Brain microvascular endothelial cell (primary cell): ENCODE results near the gene COL25A1.
A peak's percentile ranks its signal among the peaks of the same experiment; 100 is the strongest.

ENCODE experiments used
- DNase-seq: peaks from one replicate; pipeline ENCODE4 v3.0.0-alpha.2; 2020
- H3K27ac ChIP-seq: fragments of 250-450 bp; sonication (Bioruptor Pico); 2 replicates; pipeline ENCODE4 v1.5.1; 2020; ENCODE audit warnings: mild to moderate bottlenecking, moderate library complexity
- H3K27me3 ChIP-seq: fragments of 250-450 bp; sonication (Bioruptor Pico); replicated peaks from 2 replicates; pipeline ENCODE4 v1.5.1; 2020; ENCODE audit warnings: mild to moderate bottlenecking
- H3K36me3 ChIP-seq: fragments of 250-450 bp; sonication (Bioruptor Pico); replicated peaks from 2 replicates; pipeline ENCODE4 v1.5.1; 2020; ENCODE audit warnings: mild to moderate bottlenecking
- H3K4me3 ChIP-seq: 2 replicates; pipeline ENCODE4 v1.5.1; 2011; ENCODE audit warnings: low read depth, mild to moderate bottlenecking, control low read depth, low read length, moderate library complexity
- in situ Hi-C: cut with HindIII; loops from 2 replicates; pipeline ENCODE4 v1.10.0; 2017; ENCODE audit warnings: low sequenced_read_pairs, low pct_ligation_motif_present
- TF ChIP-seq, protein P1 (sequence below): IDR thresholded peaks from 2 replicates; pipeline ENCODE4 v1.5.1; 2011; ENCODE audit warnings: low read depth, mild to moderate bottlenecking, moderate library complexity, low read length, control low read depth, inconsistent platforms; ENCODE audit errors: missing control alignments

The COL25A1 gene

DNA sequence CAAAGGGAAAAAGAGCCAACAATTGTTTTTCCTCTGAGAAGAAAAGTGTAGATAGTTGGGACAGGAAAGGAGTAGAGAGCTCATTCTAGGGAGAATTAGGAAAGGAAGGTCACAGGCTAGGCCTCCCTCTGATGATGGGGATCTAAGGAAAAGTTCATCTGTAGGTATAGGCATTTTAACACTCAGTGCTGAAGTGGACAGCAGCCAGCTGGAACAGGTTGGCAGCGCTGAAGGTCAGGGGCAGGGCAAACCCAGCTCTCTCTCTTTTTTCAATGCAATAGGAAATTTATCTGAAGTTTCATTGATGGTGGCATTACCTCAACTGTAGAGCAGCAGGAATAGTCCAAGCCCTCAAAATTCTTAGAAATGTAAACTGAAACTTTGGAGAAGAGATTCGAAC, 441.1 kb downstream of the COL25A1 start:
- no peak for DNase-seq
- Histone ChIP-seq H3K4me3 (no peak overlapping the region), H3K36me3 (no peaks in the 10 kb centered on the region), H3K27ac (no peak overlapping the region), H3K27me3 (no peaks in the 10 kb centered on the region)
- TF ChIP-seq, protein P1, sequence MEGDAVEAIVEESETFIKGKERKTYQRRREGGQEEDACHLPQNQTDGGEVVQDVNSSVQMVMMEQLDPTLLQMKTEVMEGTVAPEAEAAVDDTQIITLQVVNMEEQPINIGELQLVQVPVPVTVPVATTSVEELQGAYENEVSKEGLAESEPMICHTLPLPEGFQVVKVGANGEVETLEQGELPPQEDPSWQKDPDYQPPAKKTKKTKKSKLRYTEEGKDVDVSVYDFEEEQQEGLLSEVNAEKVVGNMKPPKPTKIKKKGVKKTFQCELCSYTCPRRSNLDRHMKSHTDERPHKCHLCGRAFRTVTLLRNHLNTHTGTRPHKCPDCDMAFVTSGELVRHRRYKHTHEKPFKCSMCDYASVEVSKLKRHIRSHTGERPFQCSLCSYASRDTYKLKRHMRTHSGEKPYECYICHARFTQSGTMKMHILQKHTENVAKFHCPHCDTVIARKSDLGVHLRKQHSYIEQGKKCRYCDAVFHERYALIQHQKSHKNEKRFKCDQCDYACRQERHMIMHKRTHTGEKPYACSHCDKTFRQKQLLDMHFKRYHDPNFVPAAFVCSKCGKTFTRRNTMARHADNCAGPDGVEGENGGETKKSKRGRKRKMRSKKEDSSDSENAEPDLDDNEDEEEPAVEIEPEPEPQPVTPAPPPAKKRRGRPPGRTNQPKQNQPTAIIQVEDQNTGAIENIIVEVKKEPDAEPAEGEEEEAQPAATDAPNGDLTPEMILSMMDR = no peak
- in situ Hi-C loops = no loop called here

DNA sequence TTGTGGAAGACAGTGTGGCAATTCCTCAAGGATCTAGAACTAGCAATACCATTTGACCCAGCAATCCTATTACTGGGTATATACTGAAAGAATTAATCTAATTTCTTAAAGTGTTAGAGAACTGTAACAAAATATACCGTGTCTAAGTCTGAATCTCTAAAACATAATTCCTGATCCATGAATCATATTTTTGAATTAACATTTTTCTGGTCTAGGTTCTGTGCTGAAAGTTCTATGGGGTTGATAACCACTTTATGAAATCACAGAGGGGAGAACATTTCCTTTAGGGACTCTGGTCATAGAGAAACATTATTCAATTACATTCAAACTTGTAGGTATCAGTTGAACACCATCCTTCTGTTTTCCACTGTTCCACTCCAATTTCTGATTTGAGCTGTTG, 447.7 kb downstream of the COL25A1 start:
- no peaks in the 10 kb centered on the region for H3K36me3 ChIP-seq
- H3K27me3 ChIP-seq = no peaks in the 10 kb centered on the region
- no peak for DNase-seq
- in situ Hi-C loops = no loop called here
- TF ChIP-seq, protein P1 = no peak
- no peak overlapping the region for H3K27ac ChIP-seq
- no peak overlapping the region for H3K4me3 ChIP-seq

DNA sequence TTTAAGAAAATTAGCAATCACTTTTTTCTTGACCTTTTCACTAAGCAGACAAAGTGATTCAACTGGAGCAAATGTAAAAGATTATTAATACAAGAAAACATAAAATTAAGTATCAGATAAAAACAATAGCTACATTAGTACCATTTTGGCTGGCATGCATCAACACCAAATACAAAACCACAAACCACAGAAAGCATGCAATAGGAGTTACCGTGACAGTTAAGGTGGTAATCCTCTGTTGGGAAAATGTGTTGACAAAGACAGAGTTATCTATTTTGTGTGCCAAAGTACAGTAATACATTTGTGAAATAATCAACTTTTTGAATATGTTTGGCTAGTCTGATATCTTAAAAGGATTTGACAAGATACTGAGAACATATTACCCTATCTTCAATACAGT, 449.8 kb downstream of the COL25A1 start:
- TF ChIP-seq, protein P1 = no peak
- H3K4me3 ChIP-seq = no peak overlapping the region

DNA sequence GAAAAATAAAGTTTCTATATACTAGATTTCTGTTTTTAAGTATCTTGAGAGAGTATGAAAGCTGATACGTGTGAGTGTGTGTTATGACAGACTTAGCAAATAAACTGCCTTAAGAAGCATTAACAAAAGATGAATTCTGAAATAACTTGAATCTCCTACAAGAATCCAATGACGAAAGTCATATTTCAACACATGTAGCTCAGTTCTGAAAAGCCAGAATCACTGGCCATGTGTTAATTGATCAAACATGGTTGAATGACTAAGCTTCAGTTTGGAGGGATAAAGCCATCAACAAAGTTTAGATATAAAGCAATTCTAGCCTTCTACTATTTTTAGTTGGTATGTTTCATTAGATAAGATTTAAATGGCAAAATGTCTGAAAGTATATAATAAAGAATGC, 451.1 kb downstream of the COL25A1 start:
- DNase-seq = no peak
- TF ChIP-seq, protein P1 = no peak
- no peaks in the 10 kb centered on the region for H3K27me3 ChIP-seq
- no peaks in the 10 kb centered on the region for H3K36me3 ChIP-seq
- in situ Hi-C loops = no loop called here
- no peak overlapping the region for H3K27ac ChIP-seq
- no peak overlapping the region for H3K4me3 ChIP-seq

More for the DNA sequence above, 449.8 kb downstream of the COL25A1 start:
- Histone ChIP-seq H3K27ac (no peak overlapping the region), H3K27me3 (no peaks in the 10 kb centered on the region), H3K36me3 (no peaks in the 10 kb centered on the region)
- DNase-seq = no peak
- in situ Hi-C loops = no loop called here

DNA sequence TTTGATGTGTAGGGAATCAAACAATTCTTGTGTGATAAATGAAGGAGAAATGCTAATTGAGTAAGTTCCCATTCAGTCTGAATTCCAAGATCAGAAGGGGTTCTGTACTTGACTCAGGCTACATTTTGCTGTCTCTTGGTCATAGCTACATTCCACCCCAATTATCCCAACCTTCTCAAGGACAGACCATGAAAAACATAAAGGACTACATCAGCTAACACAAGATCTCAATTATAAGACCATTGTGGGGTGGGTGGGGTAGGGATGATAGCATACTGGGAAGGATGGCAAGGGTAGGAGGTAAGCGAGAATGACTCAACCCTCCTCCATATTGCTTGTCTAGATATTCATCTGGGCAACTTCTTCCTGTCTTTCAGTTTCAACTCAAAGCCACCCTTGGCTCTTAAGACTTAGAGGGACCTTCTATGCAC, 452.2 kb downstream of the COL25A1 start:
- TF ChIP-seq, protein P1 = no peak
- in situ Hi-C loops = no loop called here
- no peak for DNase-seq
- H3K36me3 ChIP-seq = no peaks in the 10 kb centered on the region
- H3K27ac ChIP-seq = peak overlapping the region; percentile 54
- H3K27me3 ChIP-seq = no peaks in the 10 kb centered on the region
- no peak overlapping the region for H3K4me3 ChIP-seq

DNA sequence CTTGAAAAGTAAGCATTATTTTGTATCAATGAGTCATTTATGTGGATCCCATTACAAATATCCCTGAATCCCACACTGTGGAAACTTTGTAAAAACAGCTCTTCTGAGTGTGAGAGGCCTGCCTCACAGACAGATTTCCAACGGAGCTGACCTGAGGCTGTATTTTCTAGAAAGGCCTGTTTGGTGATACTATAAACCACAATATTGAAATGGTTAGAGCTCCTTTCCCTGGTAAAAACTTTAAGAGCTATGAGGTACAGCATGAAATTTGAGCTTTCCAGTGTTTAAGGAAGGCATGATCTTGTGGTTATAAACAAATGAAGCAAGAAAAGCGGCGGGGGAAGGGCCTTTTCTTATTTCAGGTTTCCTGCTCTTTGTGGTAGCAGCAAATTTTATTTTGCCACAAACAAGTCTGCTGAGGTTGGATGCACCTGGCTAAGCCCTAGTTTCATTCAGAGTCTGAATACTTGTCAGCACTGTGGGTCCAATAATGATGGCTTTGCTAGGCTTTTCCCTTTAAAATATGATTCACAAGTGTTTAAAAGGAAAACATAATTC, 452.8 kb downstream of the COL25A1 start:
- in situ Hi-C loops = no loop called here
- peak overlapping the region; percentile 54 for H3K27ac ChIP-seq

More for the DNA sequence above, 452.8 kb downstream of the COL25A1 start:
- peak; percentile 44 for DNase-seq
- Histone ChIP-seq H3K4me3 (no peak overlapping the region), H3K27me3 (no peaks in the 10 kb centered on the region), H3K36me3 (no peaks in the 10 kb centered on the region)
- TF ChIP-seq, protein P1 = no peak
